ENCODE results near the gene ESRRA. TPM values are rescaled to one million over a fixed set of nuclear protein-coding genes. Genes with fewer than 3 reads are reported as not detected.

Gene ESRRA
- total RNA-seq, 1 donor from 2014 or later = 28.1 TPM

DNA sequence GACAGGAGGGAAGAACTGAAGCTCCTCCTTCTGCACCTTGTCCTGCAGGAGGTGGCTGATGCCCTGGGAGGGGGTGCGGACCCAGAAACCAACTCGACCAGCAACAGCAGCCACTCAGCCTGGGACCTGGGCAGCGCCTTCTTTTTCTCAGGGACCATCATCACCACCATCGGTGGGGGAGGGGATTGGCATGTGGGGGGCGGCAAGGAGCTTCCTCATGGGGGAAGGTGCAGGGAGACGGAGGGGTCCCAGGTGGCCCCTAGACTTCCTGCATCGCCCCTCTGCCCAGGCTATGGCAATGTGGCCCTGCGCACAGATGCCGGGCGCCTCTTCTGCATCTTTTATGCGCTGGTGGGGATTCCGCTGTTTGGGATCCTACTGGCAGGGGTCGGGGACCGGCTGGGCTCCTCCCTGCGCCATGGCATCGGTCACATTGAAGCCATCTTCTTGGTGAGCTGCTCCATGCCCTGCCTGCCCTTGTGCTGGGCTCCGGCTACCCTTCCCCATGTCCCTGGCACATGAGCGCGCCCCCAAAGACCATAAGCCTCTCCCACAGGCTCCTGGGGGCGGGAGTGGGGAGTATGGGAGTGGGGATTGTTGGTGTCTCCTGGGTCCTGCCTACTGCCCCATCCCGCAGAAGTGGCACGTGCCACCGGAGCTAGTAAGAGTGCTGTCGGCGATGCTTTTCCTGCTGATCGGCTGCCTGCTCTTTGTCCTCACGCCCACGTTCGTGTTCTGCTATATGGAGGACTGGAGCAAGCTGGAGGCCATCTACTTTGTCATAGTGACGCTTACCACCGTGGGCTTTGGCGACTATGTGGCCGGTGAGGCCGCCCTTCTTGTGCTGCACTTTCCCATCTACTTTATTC is 8.3 kb upstream of the ESRRA start:
- no peaks in the 10 kb centered on the region for H3K9me3 Mint-ChIP-seq (ENCODE audit: low read depth)
- TF ChIP-seq CTCF (IDR thresholded peaks at IDR 0.05; ENCODE audit: unreplicated experiment) = no peak
- peaks cover 5% of the 10 kb centered on the region for H3K4me1 Mint-ChIP-seq (ENCODE audit: low read depth)
- no peak overlapping the region for H3K4me3 Mint-ChIP-seq (ENCODE audit: low read depth)
- no peak overlapping the region for H3K27ac Mint-ChIP-seq
- peaks cover 90% of the 10 kb centered on the region for H3K27me3 Mint-ChIP-seq
- DNase-seq (ENCODE audit: low spot score, unreplicated experiment) = no peak
- peaks cover 2% of the 10 kb centered on the region for H3K36me3 Mint-ChIP-seq (ENCODE audit: insufficient read depth)

DNA sequence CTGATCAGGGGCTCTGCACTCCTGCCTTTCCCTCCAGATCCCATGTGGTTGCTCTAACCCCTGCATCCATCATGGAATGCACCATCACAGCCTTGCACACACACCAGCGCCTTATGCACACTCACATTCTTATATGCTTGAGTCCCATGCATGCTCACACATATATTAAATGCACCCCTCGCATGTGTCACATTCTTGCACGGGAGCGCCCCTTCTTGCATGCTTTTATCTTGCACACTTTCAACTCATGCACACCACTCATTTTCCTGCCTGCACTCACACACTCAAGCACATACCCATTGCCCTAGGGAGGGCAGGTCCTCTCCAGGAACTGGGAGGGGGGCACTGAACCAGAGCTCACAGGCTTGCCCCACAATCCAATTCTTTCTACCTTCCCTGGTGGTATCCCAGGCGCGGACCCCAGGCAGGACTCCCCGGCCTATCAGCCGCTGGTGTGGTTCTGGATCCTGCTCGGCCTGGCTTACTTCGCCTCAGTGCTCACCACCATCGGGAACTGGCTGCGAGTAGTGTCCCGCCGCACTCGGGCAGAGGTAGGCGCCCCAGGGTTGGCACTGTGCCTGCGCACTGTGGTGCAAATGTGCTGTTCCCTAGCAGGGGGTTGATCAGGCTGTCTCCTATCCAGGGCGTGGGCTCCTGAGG is 7.5 kb upstream of the ESRRA start:
- no peak for TF ChIP-seq CTCF (IDR thresholded peaks at IDR 0.05; ENCODE audit: unreplicated experiment)
- peaks cover 5% of the 10 kb centered on the region for H3K4me1 Mint-ChIP-seq (ENCODE audit: low read depth)
- H3K9me3 Mint-ChIP-seq (ENCODE audit: low read depth) = no peaks in the 10 kb centered on the region
- DNase-seq (ENCODE audit: low spot score, unreplicated experiment) = no peak
- no peak overlapping the region for H3K4me3 Mint-ChIP-seq (ENCODE audit: low read depth)
- H3K36me3 Mint-ChIP-seq (ENCODE audit: insufficient read depth) = peaks cover 2% of the 10 kb centered on the region
- no peak overlapping the region for H3K27ac Mint-ChIP-seq
- H3K27me3 Mint-ChIP-seq = peaks cover 86% of the 10 kb centered on the region

DNA sequence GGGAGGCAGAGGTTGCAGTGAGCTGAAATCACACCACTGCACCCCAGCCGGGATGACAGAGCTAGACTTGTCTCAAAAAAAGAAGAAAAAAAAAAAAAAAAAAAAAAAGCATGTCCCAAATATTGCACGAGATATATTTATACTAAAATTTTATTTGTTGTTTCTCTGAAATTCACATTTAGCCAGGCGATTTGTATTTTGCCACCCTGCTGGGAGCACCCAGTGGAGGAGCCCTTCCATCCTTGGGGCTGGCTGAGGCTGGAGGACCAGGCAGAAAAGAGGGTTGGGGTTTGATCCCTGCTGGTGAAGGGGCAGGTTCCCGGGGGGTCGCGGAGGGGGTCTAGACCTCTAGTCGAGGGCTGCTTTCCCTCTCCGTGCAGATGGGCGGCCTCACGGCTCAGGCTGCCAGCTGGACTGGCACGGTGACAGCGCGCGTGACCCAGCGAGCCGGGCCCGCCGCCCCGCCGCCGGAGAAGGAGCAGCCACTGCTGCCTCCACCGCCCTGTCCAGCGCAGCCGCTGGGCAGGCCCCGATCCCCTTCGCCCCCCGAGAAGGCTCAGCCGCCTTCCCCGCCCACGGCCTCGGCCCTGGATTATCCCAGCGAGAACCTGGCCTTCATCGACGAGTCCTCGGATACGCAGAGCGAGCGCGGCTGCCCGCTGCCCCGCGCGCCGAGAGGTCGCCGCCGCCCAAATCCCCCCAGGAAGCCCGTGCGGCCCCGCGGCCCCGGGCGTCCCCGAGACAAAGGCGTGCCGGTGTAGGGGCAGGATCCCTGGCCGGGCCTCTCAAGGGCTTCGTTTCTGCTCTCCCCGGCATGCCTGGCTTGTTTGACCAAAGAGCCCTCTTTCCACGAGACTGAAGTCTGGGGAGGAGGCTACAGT is 6.1 kb upstream of the ESRRA start:
- H3K9me3 Mint-ChIP-seq (ENCODE audit: low read depth) = no peaks in the 10 kb centered on the region
- peaks cover 5% of the 10 kb centered on the region for H3K4me1 Mint-ChIP-seq (ENCODE audit: low read depth)
- peaks cover 2% of the 10 kb centered on the region for H3K36me3 Mint-ChIP-seq (ENCODE audit: insufficient read depth)
- DNase-seq (ENCODE audit: low spot score, unreplicated experiment) = no peak
- H3K4me3 Mint-ChIP-seq (ENCODE audit: low read depth) = no peak overlapping the region
- no peak for TF ChIP-seq CTCF (IDR thresholded peaks at IDR 0.05; ENCODE audit: unreplicated experiment)
- H3K27me3 Mint-ChIP-seq = peaks cover 74% of the 10 kb centered on the region
- no peak overlapping the region for H3K27ac Mint-ChIP-seq

- peak within 1 kb of the TSS; percentile 58 for H3K4me3 Mint-ChIP-seq (ENCODE audit: low read depth)
- peaks cover under 1% of the 10 kb centered on the region for H3K36me3 Mint-ChIP-seq (ENCODE audit: insufficient read depth)
- DNase-seq (ENCODE audit: low spot score, unreplicated experiment) = no peak
- H3K4me1 Mint-ChIP-seq (ENCODE audit: low read depth) = peaks cover 7% of the 10 kb centered on the region
- peak within 1 kb of the TSS; percentile 82 for H3K27ac Mint-ChIP-seq
- H3K27me3 Mint-ChIP-seq = peaks cover 69% of the 10 kb centered on the region
- TF ChIP-seq CTCF (IDR thresholded peaks at IDR 0.05; ENCODE audit: unreplicated experiment) = no peak
- H3K9me3 Mint-ChIP-seq (ENCODE audit: low read depth) = no peaks in the 10 kb centered on the region
Measured at GRCh38 chr11:64299847-64300648, 5.3 kb upstream of the ESRRA start, which contains the start of gene CATSPERZ. Gene CATSPERZ, plus strand, starts transcription at chr11:64300358. Its CDS starts 53 bp downstream, at chr11:64300411.
